GM19023 (cell line): ENCODE results near the gene GLP1R.
"Not testable (repeated sequence)": the region's sequence is repeated elsewhere in the genome, so short reads cannot be mapped to it uniquely, and the experiment has no call there.

Experiments
- ATAC-seq: cut with Tn5 transposase; IDR thresholded peaks from one replicate; pipeline ENCODE4 v1.9.1; 2021; ENCODE audit warnings: mild to moderate bottlenecking, moderate library complexity; ENCODE audit not compliant: unreplicated experiment

GLP1R gene

GRCh38 chr6:39118921-39119320, 70.3 kb downstream of the GLP1R start:
- ATAC-seq, result no peak

GRCh38 chr6:39124114-39124513, 75.5 kb downstream of the GLP1R start:
- no peak for ATAC-seq

- ATAC-seq, result no peak
Measured at GRCh38 chr6:39128106-39128505, 79.5 kb downstream of the GLP1R start.

- no peak for ATAC-seq
Measured at GRCh38 chr6:39128832-39129231, 80.3 kb downstream of the GLP1R start.

DNA sequence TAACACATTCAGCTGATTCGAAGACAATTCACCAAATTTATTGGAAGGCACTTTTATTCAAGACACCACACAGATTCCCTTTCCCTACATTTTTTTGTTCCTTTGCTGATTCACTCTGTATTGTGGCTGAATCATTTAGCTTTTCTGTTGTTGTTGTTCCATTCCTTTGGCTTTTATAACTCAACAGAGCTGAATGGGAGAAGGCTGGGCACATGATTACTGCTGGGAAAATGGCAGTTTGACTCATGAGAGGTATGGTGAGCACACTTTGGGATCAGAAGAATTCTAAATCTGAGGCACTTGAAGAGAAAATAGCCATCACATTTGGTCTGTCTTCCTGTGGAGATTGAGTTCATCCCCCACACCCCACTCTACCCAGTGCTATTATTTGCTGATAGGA, 82.1 kb downstream of the GLP1R start:
- ATAC-seq, result no peak

- not testable (repeated sequence) for ATAC-seq
Measured at GRCh38 chr6:39134761-39135160, 86.2 kb downstream of the GLP1R start.

- ATAC-seq, result not testable (repeated sequence)
Measured at GRCh38 chr6:39136207-39136606, 87.6 kb downstream of the GLP1R start.

- no peak for ATAC-seq
Measured at GRCh38 chr6:39137245-39137644, 88.7 kb downstream of the GLP1R start.
